IMR-90 (cell line): ENCODE data around the gene SLIT3.

Source experiments
- BHLHE40 ChIP-seq: fragments of 150-350 bp; IDR thresholded peaks from 2 replicates; pipeline ENCODE4 v1.6.1; 2016; ENCODE audit warnings: mild to moderate bottlenecking, low read depth, low read length
- CHD1 ChIP-seq: IDR thresholded peaks from 2 replicates; pipeline ENCODE4 v1.6.1; 2012; ENCODE audit warnings: low read depth, low read length, improper control_type of control experiment
- MXI1 ChIP-seq: IDR thresholded peaks from 2 replicates; pipeline ENCODE4 v1.6.1; 2012; ENCODE audit warnings: low read depth, mild to moderate bottlenecking, low read length, moderate library complexity, borderline replicate concordance
- NFE2L2 ChIP-seq: fragments of 150-350 bp; IDR thresholded peaks from 2 replicates; pipeline ENCODE4 v1.6.1; 2016; ENCODE audit warnings: low read depth, mild to moderate bottlenecking, low read length
- POLR2A ChIP-seq: IDR thresholded peaks from 2 replicates; pipeline ENCODE4 v1.6.1; 2012; ENCODE audit warnings: mild to moderate bottlenecking, low read depth, low read length
- RAD21 ChIP-seq: IDR thresholded peaks from 2 replicates; pipeline ENCODE4 v1.6.1; 2012; ENCODE audit warnings: low read length, improper control_type of control experiment
- RFX5 ChIP-seq: IDR thresholded peaks from 2 replicates; pipeline ENCODE4 v1.8.0; 2012; ENCODE audit warnings: low read depth, mild to moderate bottlenecking, low read length, moderate library complexity
- SMC3 ChIP-seq: fragments of 150-350 bp; IDR thresholded peaks from 2 replicates; pipeline ENCODE4 v1.6.1; 2016; ENCODE audit warnings: low read depth, mild to moderate bottlenecking, antibody characterized with exemption, low read length, moderate library complexity
- TF ChIP-seq, protein P1 (sequence below): conservative IDR thresholded peaks from 2 replicates; pipeline ENCODE4 v1.5.1; 2012; ENCODE audit warnings: mild to moderate bottlenecking, low read depth, low read length, improper control_type of control experiment
- TF ChIP-seq, protein P2 (sequence below): fragments of 150-350 bp; IDR thresholded peaks from 2 replicates; pipeline ENCODE4 v1.6.1; 2017; ENCODE audit warnings: mild to moderate bottlenecking, antibody characterized with exemption, low read length, low read depth

DNA sequence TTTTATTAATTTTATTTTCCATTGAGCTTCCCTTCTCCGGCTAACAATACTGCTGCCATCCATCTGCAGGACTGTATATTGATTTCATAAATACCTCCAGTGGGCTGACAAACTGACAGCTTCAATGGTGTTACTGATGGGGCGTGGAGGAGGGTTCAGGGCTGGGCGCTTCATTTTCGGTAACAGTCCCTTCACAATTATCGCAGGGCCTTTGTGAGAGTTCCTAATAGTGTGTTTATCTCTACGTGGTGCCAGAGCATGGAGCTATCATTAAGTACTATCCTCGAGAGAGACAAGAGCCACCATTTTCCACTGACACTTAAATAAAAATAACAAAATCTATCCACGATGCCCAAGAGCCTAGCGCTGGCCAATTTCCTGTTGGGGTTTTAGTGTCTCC lies 414.8 kb downstream of the SLIT3 start:
- TF ChIP-seq RAD21 (no peak), POLR2A (no peak), BHLHE40 (no peak), SMC3 (no peak), CHD1 (no peak), RFX5 (no peak), MXI1 (no peak), NFE2L2 (no peak)
- TF ChIP-seq, protein P1, sequence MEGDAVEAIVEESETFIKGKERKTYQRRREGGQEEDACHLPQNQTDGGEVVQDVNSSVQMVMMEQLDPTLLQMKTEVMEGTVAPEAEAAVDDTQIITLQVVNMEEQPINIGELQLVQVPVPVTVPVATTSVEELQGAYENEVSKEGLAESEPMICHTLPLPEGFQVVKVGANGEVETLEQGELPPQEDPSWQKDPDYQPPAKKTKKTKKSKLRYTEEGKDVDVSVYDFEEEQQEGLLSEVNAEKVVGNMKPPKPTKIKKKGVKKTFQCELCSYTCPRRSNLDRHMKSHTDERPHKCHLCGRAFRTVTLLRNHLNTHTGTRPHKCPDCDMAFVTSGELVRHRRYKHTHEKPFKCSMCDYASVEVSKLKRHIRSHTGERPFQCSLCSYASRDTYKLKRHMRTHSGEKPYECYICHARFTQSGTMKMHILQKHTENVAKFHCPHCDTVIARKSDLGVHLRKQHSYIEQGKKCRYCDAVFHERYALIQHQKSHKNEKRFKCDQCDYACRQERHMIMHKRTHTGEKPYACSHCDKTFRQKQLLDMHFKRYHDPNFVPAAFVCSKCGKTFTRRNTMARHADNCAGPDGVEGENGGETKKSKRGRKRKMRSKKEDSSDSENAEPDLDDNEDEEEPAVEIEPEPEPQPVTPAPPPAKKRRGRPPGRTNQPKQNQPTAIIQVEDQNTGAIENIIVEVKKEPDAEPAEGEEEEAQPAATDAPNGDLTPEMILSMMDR: no peak
- TF ChIP-seq, protein P2, sequence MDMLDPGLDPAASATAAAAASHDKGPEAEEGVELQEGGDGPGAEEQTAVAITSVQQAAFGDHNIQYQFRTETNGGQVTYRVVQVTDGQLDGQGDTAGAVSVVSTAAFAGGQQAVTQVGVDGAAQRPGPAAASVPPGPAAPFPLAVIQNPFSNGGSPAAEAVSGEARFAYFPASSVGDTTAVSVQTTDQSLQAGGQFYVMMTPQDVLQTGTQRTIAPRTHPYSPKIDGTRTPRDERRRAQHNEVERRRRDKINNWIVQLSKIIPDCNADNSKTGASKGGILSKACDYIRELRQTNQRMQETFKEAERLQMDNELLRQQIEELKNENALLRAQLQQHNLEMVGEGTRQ: no peak
